ENCODE results near the gene DNM1L. TPM values are rescaled to one million over a fixed set of nuclear protein-coding genes. Genes with fewer than 3 reads are reported as not detected.
A peak's percentile ranks its signal among the peaks of the same experiment; 100 is the strongest.

Gene DNM1L
- total and polyA plus RNA-seq, 9 of the 15 experiments (the other 6 are each of a cell fraction or from before 2014, with no cell fraction given) = 24.1 to 82.8 (median 61.5) TPM

- peak; percentile 81 for TF ChIP-seq PML (IDR thresholded peaks at IDR 0.05; ENCODE audit: low read length)
- TF ChIP-seq E2F5 (CRISPR knock-in tag; IDR thresholded peaks at IDR 0.05) = no peak
- no peak for TF ChIP-seq RBM34 (IDR thresholded peaks at IDR 0.05; ENCODE audit: borderline replicate concordance, insufficient read depth, low read length)
- TF ChIP-seq, protein P1, sequence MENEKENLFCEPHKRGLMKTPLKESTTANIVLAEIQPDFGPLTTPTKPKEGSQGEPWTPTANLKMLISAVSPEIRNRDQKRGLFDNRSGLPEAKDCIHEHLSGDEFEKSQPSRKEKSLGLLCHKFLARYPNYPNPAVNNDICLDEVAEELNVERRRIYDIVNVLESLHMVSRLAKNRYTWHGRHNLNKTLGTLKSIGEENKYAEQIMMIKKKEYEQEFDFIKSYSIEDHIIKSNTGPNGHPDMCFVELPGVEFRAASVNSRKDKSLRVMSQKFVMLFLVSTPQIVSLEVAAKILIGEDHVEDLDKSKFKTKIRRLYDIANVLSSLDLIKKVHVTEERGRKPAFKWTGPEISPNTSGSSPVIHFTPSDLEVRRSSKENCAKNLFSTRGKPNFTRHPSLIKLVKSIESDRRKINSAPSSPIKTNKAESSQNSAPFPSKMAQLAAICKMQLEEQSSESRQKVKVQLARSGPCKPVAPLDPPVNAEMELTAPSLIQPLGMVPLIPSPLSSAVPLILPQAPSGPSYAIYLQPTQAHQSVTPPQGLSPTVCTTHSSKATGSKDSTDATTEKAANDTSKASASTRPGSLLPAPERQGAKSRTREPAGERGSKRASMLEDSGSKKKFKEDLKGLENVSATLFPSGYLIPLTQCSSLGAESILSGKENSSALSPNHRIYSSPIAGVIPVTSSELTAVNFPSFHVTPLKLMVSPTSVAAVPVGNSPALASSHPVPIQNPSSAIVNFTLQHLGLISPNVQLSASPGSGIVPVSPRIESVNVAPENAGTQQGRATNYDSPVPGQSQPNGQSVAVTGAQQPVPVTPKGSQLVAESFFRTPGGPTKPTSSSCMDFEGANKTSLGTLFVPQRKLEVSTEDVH (IDR thresholded peaks at IDR 0.05; ENCODE audit: low read depth, partially characterized antibody) = no peak
- peak in 1 of 2 experiments; percentile 91; a peak in 2 of 4 replicates for TF ChIP-seq RCOR1 (IDR thresholded peaks at IDR 0.05; ENCODE audit: borderline replicate concordance in 1 of 2, low read depth in 2 of 2, low read length in 2 of 2)
- no peak for TF ChIP-seq CBX2 (IDR thresholded peaks at IDR 0.05; ENCODE audit: insufficient read depth, low read length, poor library complexity, severe bottlenecking)
- no peak for TF ChIP-seq ATF6 (CRISPR knock-in tag; IDR thresholded peaks at IDR 0.05)
- peak; percentile 76 for TF ChIP-seq CBFA2T2 (conservative IDR thresholded peaks at IDR 0.05)
- TF ChIP-seq NONO (IDR thresholded peaks at IDR 0.05; ENCODE audit: low read depth in 2 of 2, low read length in 1 of 2) = no peak
- 0 out of 4 replicates have a peak, but pooled peaks of 1 of the 2 experiments have one; percentile 37 for TF ChIP-seq TRIM24 (IDR thresholded peaks at IDR 0.05)
- TF ChIP-seq RBM39 (optimal IDR thresholded peaks at IDR 0.05; ENCODE audit: low read depth, low read length) = no peak
- peak; percentile 85 for TF ChIP-seq TAL1 (IDR thresholded peaks at IDR 0.05)
- no peak for TF ChIP-seq ATF3 (IDR thresholded peaks at IDR 0.05)
- TF ChIP-seq ATF3 (CRISPR knock-in tag; conservative IDR thresholded peaks at IDR 0.05) = no peak
- peak; percentile 90 for TF ChIP-seq ARID1B (IDR thresholded peaks at IDR 0.05)
- peak; percentile 57; the same call in 1 of the 2 replicates for TF ChIP-seq ESRRA (IDR thresholded peaks at IDR 0.05; ENCODE audit: borderline replicate concordance, low read depth)
- TF ChIP-seq MCM5 (IDR thresholded peaks at IDR 0.05; ENCODE audit: low read depth) = no peak
- TF ChIP-seq NR2C1 (IDR thresholded peaks at IDR 0.05) = no peak
- TF ChIP-seq NR2C1 (tag; IDR thresholded peaks at IDR 0.05) = no peak
- TF ChIP-seq ZNF175 (CRISPR knock-in tag; IDR thresholded peaks at IDR 0.05; ENCODE audit: low read depth) = 0 out of 2 replicates have a peak, but pooled peaks have one; percentile 34
Observed at GRCh38 chr12:32644431-32644830, 34.7 kb upstream of the DNM1L start (continued).
